ENCODE data around the gene USP22.

DNA sequence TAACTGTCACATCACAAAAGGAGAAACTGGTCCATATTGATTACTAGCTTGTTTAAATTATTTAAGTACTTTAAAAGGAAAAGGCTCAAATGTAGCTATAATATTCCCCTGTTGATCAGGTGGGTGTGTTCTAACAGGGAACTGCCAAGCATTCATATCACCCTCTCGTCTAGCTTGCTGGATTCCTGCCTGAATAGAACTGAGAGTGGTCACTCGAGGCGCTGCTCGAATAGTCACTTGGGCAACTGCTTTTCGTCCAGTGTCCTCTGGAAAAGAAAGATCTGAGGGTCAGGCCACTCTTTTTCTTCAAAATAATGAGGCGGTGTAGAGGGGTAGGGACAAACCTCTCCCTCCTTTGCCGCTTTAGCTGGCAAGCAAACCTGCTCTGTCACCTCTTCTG lies 36.4 kb upstream of the USP22 start:
- TF ChIP-seq CTCF (IDR thresholded peaks at IDR 0.05) (no peak), POLR2A (IDR thresholded peaks at IDR 0.05) (no peak)

Measured in thyroid gland (tissue), 4 donors.